ENCODE data around the gene DDX1. TPM values are rescaled to one million over a fixed set of nuclear protein-coding genes. Genes with fewer than 3 reads are reported as not detected.
A peak's percentile ranks its signal among the peaks of the same experiment; 100 is the strongest.

The DDX1 gene
- total RNA-seq, 2 donors from 2014 or later, result 116 to 126 TPM

DNA sequence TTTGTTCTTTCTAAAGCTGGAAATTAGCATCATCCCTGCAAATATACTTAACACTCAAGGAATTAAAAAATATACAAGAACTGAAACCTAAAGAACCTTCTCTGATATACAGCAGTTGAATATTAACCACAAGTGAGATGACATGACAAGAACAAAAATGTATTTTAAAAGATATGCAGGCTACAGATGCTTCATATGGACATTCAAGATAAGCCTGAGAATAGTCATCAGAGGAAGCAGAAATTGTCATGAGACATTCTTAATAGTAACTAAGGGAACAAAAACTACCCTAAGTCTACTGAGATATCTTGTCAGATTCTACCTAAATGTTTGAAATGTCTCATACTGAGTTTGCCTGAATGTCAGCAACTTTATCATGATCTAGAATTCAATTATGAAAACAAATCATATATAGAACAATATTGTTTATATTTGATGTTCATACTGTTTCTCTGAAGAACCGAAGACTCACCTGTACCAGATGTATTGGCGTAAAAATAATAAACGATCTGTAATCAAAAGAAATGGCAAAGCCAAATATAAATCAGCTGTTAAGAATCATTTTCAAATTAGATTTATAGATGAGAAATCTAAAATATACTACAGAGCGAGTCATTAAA lies 35.2 kb upstream of the DDX1 start:
- H3K9me3 ChIP-seq (ENCODE audit: control insufficient read depth, low read length), result no peaks in the 10 kb centered on the region
- H3K4me1 ChIP-seq (ENCODE audit: control insufficient read depth, insufficient read depth, low read length), result no peaks in the 10 kb centered on the region
- Mint-ChIP-seq H3K27me3 (ENCODE audit: insufficient read depth) (no peaks in the 10 kb centered on the region), H3K36me3 (ENCODE audit: low read depth) (peaks cover 20% of the 10 kb centered on the region), H3K27ac (no peak overlapping the region), H3K4me3 (no peak overlapping the region), H3K9me3 (no peaks in the 10 kb centered on the region), H3K4me1 (peaks cover 16% of the 10 kb centered on the region)
- WGBS, 2 experiments (ENCODE audit: insufficient coverage in 1 of 2, insufficient read length in 1 of 2), result 94% methylated on average over 3 of the region's 4 CpGs; no CpG with 5 or more reads in 1 of the 2 experiments
- H3K36me3 ChIP-seq (ENCODE audit: control insufficient read depth, insufficient read depth, low read length), result peaks cover 13% of the 10 kb centered on the region
- no peak overlapping the region for H3K4me3 ChIP-seq (ENCODE audit: low read length)
- no peak overlapping the region for H3K9ac ChIP-seq (ENCODE audit: extremely low read depth, low read length, poor library complexity, severe bottlenecking)
- H3K27ac ChIP-seq (ENCODE audit: low read depth, low read length), result no peak overlapping the region
- H3K27me3 ChIP-seq (ENCODE audit: control insufficient read depth, insufficient read depth, low read length, poor library complexity, severe bottlenecking), result no peaks in the 10 kb centered on the region
- TF ChIP-seq, protein P1, sequence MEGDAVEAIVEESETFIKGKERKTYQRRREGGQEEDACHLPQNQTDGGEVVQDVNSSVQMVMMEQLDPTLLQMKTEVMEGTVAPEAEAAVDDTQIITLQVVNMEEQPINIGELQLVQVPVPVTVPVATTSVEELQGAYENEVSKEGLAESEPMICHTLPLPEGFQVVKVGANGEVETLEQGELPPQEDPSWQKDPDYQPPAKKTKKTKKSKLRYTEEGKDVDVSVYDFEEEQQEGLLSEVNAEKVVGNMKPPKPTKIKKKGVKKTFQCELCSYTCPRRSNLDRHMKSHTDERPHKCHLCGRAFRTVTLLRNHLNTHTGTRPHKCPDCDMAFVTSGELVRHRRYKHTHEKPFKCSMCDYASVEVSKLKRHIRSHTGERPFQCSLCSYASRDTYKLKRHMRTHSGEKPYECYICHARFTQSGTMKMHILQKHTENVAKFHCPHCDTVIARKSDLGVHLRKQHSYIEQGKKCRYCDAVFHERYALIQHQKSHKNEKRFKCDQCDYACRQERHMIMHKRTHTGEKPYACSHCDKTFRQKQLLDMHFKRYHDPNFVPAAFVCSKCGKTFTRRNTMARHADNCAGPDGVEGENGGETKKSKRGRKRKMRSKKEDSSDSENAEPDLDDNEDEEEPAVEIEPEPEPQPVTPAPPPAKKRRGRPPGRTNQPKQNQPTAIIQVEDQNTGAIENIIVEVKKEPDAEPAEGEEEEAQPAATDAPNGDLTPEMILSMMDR (conservative IDR thresholded peaks at IDR 0.05), result no peak
- no peak for DNase-seq

DNA sequence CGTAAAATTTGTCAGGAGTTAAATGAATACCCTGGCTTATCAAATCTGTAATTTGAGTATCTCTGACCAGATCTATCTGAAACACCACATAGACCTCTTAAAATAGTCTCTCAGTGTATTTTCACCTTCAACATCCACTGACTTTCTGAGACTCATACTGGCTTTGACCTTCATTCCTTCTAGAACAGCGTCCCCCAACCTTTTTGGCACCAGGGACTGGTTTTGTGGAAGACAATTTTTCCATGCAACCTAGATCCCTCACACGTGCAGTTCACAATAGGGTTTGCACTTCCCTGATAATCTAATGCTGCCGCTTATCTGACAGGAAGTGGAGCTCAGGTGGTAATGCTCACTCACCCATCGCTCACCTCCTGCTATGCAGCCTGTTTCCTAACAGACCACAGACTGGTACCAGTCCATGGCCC lies 33.8 kb upstream of the DDX1 start:
- Mint-ChIP-seq H3K4me1 (peaks cover 28% of the 10 kb centered on the region), H3K27me3 (ENCODE audit: insufficient read depth) (no peaks in the 10 kb centered on the region), H3K4me3 (no peak overlapping the region), H3K36me3 (ENCODE audit: low read depth) (peaks cover 10% of the 10 kb centered on the region), H3K27ac (peak overlapping the region; percentile 14), H3K9me3 (no peaks in the 10 kb centered on the region)
- no peak overlapping the region for H3K27ac ChIP-seq (ENCODE audit: low read depth, low read length)
- no peak overlapping the region for H3K4me3 ChIP-seq (ENCODE audit: low read length)
- TF ChIP-seq, protein P1 (conservative IDR thresholded peaks at IDR 0.05), result no peak
- DNase-seq, result no peak
- H3K9me3 ChIP-seq (ENCODE audit: control insufficient read depth, low read length), result no peaks in the 10 kb centered on the region
- no peak overlapping the region for H3K9ac ChIP-seq (ENCODE audit: extremely low read depth, low read length, poor library complexity, severe bottlenecking)
- WGBS, 2 experiments (ENCODE audit: insufficient coverage in 1 of 2, insufficient read length in 1 of 2), result 83 to 87% methylated on average over 4 to 5 of the region's 5 CpGs
- no peaks in the 10 kb centered on the region for H3K4me1 ChIP-seq (ENCODE audit: control insufficient read depth, insufficient read depth, low read length)
- H3K36me3 ChIP-seq (ENCODE audit: control insufficient read depth, insufficient read depth, low read length), result peaks cover 7% of the 10 kb centered on the region
- no peaks in the 10 kb centered on the region for H3K27me3 ChIP-seq (ENCODE audit: control insufficient read depth, insufficient read depth, low read length, poor library complexity, severe bottlenecking)

DNA sequence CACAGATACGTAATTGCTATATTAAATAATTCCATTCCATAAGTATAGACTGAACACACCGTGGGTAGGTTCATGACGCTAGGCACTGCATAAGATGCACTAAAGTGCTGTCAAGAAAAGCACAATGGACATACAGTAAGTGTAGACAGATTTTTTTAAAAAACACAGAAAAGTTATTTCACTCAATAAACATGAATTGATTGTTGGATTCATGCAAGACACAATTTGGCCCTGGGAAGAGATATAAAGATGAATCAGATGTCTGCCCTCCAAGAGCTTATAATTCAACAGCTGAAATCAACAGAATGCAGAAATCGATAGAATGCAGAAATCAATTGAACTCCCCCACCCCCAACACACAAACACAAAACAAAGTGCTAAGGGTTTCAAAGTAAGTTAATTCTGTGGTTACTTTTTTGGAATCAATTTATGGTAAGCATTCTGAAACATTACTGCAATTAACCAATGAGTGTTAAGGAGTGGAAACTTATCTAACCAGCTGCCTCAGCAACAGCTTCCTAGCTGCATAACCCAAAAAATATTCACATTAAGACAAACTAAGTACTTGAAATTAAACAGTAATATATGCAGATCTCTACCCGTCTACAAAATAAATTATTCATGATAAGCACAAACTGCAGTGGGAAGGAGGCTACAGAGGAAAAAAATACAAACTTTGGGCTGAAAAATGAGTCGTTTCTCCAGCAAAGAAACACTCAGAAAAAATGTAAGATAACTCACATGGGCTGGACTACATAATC lies 32.1 kb upstream of the DDX1 start:
- peak overlapping the region; percentile 93 for H3K4me3 ChIP-seq (ENCODE audit: low read length)
- no peaks in the 10 kb centered on the region for H3K36me3 Mint-ChIP-seq (ENCODE audit: low read depth)

More for the DNA sequence above, 32.1 kb upstream of the DDX1 start:
- Mint-ChIP-seq H3K4me3 (peak overlapping the region; percentile 98), H3K27me3 (ENCODE audit: insufficient read depth) (peaks cover under 1% of the 10 kb centered on the region), H3K27ac (no peak overlapping the region), H3K9me3 (no peaks in the 10 kb centered on the region), H3K4me1 (peaks cover 28% of the 10 kb centered on the region)
- H3K27ac ChIP-seq (ENCODE audit: low read depth, low read length), result no peak overlapping the region
- no peak for DNase-seq
- 88 to 100% methylated on average over 2 to 6 of the region's 6 CpGs for WGBS, 2 experiments (ENCODE audit: insufficient coverage in 1 of 2, insufficient read length in 1 of 2)
- no peaks in the 10 kb centered on the region for H3K36me3 ChIP-seq (ENCODE audit: control insufficient read depth, insufficient read depth, low read length)
- H3K9me3 ChIP-seq (ENCODE audit: control insufficient read depth, low read length), result no peaks in the 10 kb centered on the region
- no peaks in the 10 kb centered on the region for H3K27me3 ChIP-seq (ENCODE audit: control insufficient read depth, insufficient read depth, low read length, poor library complexity, severe bottlenecking)
- TF ChIP-seq, protein P1 (conservative IDR thresholded peaks at IDR 0.05), result no peak
- H3K4me1 ChIP-seq (ENCODE audit: control insufficient read depth, insufficient read depth, low read length), result no peaks in the 10 kb centered on the region
- H3K9ac ChIP-seq (ENCODE audit: extremely low read depth, low read length, poor library complexity, severe bottlenecking), result no peak overlapping the region

All from endodermal cell (in vitro differentiated cells).